Measurements from ENCODE around the gene KAT2A. TPM values are rescaled to one million over a fixed set of nuclear protein-coding genes. Genes with fewer than 3 reads are reported as not detected.

The KAT2A gene
- total RNA-seq, 4 donors from 2014 or later: 13.8 to 31.1 (median 21.8) TPM

DNA sequence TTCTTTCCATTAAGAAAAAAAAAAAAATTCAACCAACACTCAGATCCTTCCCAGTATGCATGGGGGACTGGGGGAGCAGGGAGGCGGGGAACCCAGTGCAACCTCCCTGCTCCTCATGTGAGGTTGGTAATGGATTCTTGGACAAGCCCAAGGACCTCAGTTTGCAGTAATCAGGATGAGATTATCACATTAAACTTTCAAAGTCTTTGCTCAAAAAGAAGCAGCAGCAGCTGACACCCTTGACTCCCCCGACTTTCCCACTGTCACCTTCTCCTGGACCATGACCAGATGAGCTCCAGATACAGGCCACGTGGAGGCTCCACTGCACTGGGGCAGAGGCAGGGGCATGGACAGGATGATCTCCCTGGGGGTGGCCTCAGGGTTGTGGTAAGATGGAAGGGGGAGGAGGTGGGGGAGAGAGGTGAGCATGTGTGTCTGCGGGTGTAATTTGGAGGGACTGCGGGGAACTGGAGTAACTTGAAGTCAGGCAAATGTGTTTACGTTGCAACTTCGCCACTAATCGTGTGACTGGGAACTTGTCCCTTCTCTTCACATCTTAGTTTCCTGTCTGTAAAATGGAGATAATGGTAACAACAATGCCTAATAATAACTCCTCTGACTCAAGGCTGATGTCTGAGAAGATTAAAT, 42.6 kb downstream of the KAT2A start:
- no peak for DNase-seq (ENCODE audit: extremely low spot score)
- WGBS: 69% methylated on average over 8 of the region's 8 CpGs
- Histone ChIP-seq H3K4me3 (no peak overlapping the region), H3K9me3 (no peaks in the 10 kb centered on the region), H3K4me1 (no peaks in the 10 kb centered on the region), H3K27ac (replicated peaks in 1 of 4) (no peak overlapping the region), H3K36me3 (no peaks in the 10 kb centered on the region), H3K27me3 (peaks cover 0 to 13% (median 3%) of the 10 kb centered on the region in 4 donors)
- intact Hi-C loops (cut with DNase I): no loop called here
- TF ChIP-seq POLR2A (IDR thresholded peaks at IDR 0.05; ENCODE audit: low read depth) (no peak), EP300 (IDR thresholded peaks at IDR 0.05) (no peak), POLR2AphosphoS5 (IDR thresholded peaks at IDR 0.05) (no peak)
- TF ChIP-seq, protein P1, sequence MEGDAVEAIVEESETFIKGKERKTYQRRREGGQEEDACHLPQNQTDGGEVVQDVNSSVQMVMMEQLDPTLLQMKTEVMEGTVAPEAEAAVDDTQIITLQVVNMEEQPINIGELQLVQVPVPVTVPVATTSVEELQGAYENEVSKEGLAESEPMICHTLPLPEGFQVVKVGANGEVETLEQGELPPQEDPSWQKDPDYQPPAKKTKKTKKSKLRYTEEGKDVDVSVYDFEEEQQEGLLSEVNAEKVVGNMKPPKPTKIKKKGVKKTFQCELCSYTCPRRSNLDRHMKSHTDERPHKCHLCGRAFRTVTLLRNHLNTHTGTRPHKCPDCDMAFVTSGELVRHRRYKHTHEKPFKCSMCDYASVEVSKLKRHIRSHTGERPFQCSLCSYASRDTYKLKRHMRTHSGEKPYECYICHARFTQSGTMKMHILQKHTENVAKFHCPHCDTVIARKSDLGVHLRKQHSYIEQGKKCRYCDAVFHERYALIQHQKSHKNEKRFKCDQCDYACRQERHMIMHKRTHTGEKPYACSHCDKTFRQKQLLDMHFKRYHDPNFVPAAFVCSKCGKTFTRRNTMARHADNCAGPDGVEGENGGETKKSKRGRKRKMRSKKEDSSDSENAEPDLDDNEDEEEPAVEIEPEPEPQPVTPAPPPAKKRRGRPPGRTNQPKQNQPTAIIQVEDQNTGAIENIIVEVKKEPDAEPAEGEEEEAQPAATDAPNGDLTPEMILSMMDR (IDR thresholded peaks at IDR 0.05): no peak

DNA sequence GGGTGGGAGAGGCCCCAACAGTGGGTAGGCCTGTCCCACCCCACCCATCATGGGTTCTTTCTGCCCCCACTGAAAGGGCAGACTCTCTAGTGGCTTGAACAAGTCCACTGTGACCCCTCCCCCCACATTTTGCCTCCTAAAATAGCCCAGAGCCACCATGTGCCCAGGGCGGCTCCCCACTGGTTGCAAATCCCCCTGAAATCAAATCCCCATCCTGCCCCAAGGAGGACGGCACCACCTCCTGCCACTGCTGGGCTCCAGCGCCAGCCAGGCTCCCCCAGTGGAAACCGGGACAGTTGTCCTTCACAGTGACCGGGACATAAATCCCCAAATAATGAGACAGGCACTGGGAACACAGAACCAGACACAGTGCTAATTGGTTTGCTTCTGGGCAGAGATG, 43.4 kb downstream of the KAT2A start:
- no peak for DNase-seq (ENCODE audit: extremely low spot score)
- Histone ChIP-seq H3K4me3 (no peak overlapping the region), H3K27me3 (peaks cover 0 to 21% (median 11%) of the 10 kb centered on the region in 4 donors), H3K36me3 (no peaks in the 10 kb centered on the region), H3K9me3 (no peaks in the 10 kb centered on the region), H3K27ac (replicated peaks in 1 of 4) (no peak overlapping the region), H3K4me1 (peaks cover 0 to 2% (median 2%) of the 10 kb centered on the region in 4 donors)
- WGBS: 81% methylated on average over 5 of the region's 5 CpGs
- TF ChIP-seq, protein P1 (IDR thresholded peaks at IDR 0.05): no peak
- TF ChIP-seq POLR2AphosphoS5 (IDR thresholded peaks at IDR 0.05): no peak
- no peak for TF ChIP-seq EP300 (IDR thresholded peaks at IDR 0.05)
- TF ChIP-seq POLR2A (IDR thresholded peaks at IDR 0.05; ENCODE audit: low read depth): no peak
- intact Hi-C loops (cut with DNase I): no loop called here

DNA sequence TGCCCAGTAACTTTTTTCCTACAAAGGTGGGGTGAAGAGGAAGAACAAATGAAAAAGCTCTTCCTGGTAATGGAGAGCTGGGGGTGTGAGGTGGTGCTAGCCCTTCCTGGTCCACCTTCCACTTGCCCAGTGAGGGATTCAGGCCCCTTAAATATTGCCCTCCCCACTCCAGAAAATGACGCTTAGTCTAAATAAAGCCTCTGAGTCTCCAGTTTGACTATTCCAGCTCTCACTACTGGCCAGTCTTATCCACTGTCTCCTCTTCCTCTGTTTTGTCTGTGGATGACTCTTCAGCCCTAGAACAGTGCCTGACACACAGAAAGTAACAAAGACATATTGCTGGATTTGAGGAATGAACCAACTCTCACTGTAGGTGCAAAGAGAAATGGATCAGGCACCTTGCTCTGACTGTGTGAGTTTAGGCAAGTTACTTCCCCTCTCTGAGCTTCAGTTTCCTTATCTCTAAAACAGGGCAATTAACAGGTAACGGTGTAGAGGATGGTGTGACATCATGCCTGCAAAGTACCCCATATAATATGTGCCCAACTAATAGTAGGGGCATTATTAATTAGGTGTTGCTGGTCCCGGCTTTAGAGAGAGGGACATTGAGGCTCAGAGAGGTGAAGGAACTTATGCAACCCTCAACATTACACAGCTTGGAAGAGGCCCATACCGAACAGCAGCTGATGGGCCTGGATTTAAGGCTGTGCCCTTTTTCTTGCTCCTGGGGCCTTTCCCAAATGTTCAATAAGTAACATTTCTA, 44.2 kb downstream of the KAT2A start:
- intact Hi-C loops (cut with DNase I): no loop called here
- Histone ChIP-seq H3K9me3 (no peaks in the 10 kb centered on the region), H3K4me1 (peaks cover 7 to 10% (median 9%) of the 10 kb centered on the region in 4 donors), H3K27me3 (peaks cover 6 to 28% (median 19%) of the 10 kb centered on the region in 4 donors), H3K27ac (replicated peaks in 1 of 4) (no peak overlapping the region), H3K4me3 (no peak overlapping the region), H3K36me3 (no peaks in the 10 kb centered on the region)
- TF ChIP-seq POLR2A (IDR thresholded peaks at IDR 0.05; ENCODE audit: low read depth) (no peak), POLR2AphosphoS5 (IDR thresholded peaks at IDR 0.05) (no peak), EP300 (IDR thresholded peaks at IDR 0.05) (no peak)
- TF ChIP-seq, protein P1 (IDR thresholded peaks at IDR 0.05): no peak
- 86% methylated on average over 4 of the region's 4 CpGs for WGBS
- DNase-seq (ENCODE audit: extremely low spot score): no peak

DNA sequence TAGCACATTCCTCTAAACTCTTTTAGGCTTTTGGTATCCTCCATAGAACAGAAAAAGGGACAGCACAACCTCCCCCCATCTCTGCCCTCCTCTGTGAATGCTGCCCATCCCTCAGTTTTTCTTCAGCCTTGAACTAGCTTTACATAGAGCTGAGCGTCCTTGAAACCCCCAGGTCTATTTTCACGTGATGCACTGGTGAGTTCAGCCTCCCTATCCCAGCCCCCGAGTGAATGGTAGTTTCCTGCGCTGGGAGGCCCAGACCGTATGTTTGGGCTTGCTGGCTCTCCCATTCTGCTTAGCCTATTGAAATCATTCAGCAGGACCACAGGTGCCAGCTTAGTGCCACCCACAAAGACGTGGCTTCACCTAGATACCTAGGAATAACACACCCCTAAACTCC, 45.4 kb downstream of the KAT2A start:
- TF ChIP-seq EP300 (IDR thresholded peaks at IDR 0.05) (no peak), POLR2AphosphoS5 (IDR thresholded peaks at IDR 0.05) (no peak), POLR2A (IDR thresholded peaks at IDR 0.05; ENCODE audit: low read depth) (no peak)
- TF ChIP-seq, protein P1 (IDR thresholded peaks at IDR 0.05): no peak
- intact Hi-C loops (cut with DNase I): no loop called here
- WGBS: 72% methylated on average over 6 of the region's 6 CpGs
- H3K4me1 ChIP-seq: peaks cover 7 to 12% (median 11%) of the 10 kb centered on the region in 4 donors
- no peak overlapping the region for H3K27ac ChIP-seq (replicated peaks in 1 of 4)
- H3K36me3 ChIP-seq: no peaks in the 10 kb centered on the region
- H3K4me3 ChIP-seq: no peak overlapping the region
- peaks cover 6 to 40% (median 25%) of the 10 kb centered on the region in 4 donors for H3K27me3 ChIP-seq
- H3K9me3 ChIP-seq: no peaks in the 10 kb centered on the region
- DNase-seq (ENCODE audit: extremely low spot score): no peak
